NB4 (cell line): ENCODE measurements around the gene MED13L.

Experiments
- MYC ChIP-seq: IDR thresholded peaks from 2 replicates; pipeline ENCODE4 v1.6.1; 2011; ENCODE audit warnings: low read depth, low read length
- POLR2A ChIP-seq: IDR thresholded peaks from 2 replicates; pipeline ENCODE4 v1.6.1; 2011; ENCODE audit warnings: mild to moderate bottlenecking; ENCODE audit not compliant: insufficient read length; ENCODE audit errors: extremely low read depth
- TF ChIP-seq, protein P1 (sequence below): IDR thresholded peaks from one replicate; pipeline ENCODE4 v1.5.1; 2012; ENCODE audit warnings: low read depth, low read length

DNA sequence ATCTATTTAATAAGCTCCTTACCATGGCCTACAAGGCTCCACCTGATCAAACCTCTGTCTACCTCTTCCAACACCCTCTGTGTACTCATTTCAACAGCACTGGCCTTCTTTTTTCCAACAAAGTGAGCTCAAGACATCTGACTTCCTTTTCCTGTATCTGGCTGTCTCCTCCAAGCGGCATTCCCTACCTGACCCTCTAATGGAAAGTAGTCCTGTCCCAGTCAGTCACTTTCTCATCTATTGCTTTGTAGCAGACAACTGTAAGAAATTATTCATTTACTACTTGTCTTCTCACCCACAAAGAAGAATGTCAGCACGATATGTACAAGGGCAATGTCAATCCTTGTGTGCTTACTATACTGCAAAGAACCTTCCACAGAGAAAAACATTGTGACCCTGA lies 149.6 kb downstream of the MED13L start:
- TF ChIP-seq, protein P1, sequence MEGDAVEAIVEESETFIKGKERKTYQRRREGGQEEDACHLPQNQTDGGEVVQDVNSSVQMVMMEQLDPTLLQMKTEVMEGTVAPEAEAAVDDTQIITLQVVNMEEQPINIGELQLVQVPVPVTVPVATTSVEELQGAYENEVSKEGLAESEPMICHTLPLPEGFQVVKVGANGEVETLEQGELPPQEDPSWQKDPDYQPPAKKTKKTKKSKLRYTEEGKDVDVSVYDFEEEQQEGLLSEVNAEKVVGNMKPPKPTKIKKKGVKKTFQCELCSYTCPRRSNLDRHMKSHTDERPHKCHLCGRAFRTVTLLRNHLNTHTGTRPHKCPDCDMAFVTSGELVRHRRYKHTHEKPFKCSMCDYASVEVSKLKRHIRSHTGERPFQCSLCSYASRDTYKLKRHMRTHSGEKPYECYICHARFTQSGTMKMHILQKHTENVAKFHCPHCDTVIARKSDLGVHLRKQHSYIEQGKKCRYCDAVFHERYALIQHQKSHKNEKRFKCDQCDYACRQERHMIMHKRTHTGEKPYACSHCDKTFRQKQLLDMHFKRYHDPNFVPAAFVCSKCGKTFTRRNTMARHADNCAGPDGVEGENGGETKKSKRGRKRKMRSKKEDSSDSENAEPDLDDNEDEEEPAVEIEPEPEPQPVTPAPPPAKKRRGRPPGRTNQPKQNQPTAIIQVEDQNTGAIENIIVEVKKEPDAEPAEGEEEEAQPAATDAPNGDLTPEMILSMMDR = no peak
- TF ChIP-seq POLR2A (no peak), MYC (no peak)
